Measurements from ENCODE around the gene TNFRSF13B. TPM values are rescaled to one million over a fixed set of nuclear protein-coding genes. Genes with fewer than 3 reads are reported as not detected.

Gene TNFRSF13B
- total and polyA plus RNA-seq, 10 of the 15 experiments (the other 5 are each of a cell fraction or from before 2014, with no cell fraction given) = 15.5 to 231 (median 119) TPM

- Histone ChIP-seq H3K4me1 (ENCODE audit: control insufficient read depth, insufficient read depth, low read length) (no peaks in the 10 kb centered on the region), H3K4me3 (no peak overlapping the region), H4K20me1 (ENCODE audit: control insufficient read depth, insufficient read depth) (no peaks in the 10 kb centered on the region), H3K9me3 (replicated peaks; ENCODE audit: control insufficient read depth, insufficient read depth, low read length) (no peaks in the 10 kb centered on the region), H3K79me2 (ENCODE audit: control insufficient read depth, insufficient read depth, low read length) (no peaks in the 10 kb centered on the region), H3K36me3 (ENCODE audit: control insufficient read depth in 2 of 2, insufficient read depth in 2 of 2, low read length in 1 of 2) (peaks cover 3 to 9% of the 10 kb centered on the region in 2 experiments; a peak in 3 of 4 replicates), H3K27ac (ENCODE audit: control insufficient read depth, insufficient read depth) (no peak overlapping the region), H3K27me3 (replicated peaks in 1 of 2; ENCODE audit: control insufficient read depth in 2 of 2, insufficient read depth in 2 of 2, low read length in 1 of 2) (no peaks in the 10 kb centered on the region), H3K9ac (ENCODE audit: control insufficient read depth, insufficient read depth, low read length) (no peak overlapping the region), H2AFZ (ENCODE audit: control insufficient read depth, low read depth, low read length) (no peak overlapping the region), H3K4me2 (ENCODE audit: control insufficient read depth, insufficient read depth) (no peak overlapping the region)
- FAIRE-seq (no peak), DNase-seq (ENCODE audit: low read depth, low spot score) (no peak), ATAC-seq (no peak)
- BruUV-seq (replicated peaks) = no TSS peak
- ChIA-PET POLR2A (no interaction called here), CTCF (interaction anchor here (0.6 to 1.4 kb wide), 2 partner anchors 9 to 48 kb away, joined by 3 to 4 read pairs; no protein-coding TSS in a partner anchor), SMC1A (ENCODE audit: uncharacterized antibody, unreplicated experiment) (no interaction called here), RAD21 (ENCODE audit: unreplicated experiment) (no interaction called here)
- 76% methylated on average over 7 of the region's 7 CpGs for WGBS (ENCODE audit: insufficient coverage, insufficient replicate concordance, low lambda C conversion rate, missing lambda C conversion rate)
- in situ Hi-C loops (cut with MboI) = no loop called here
- intact Hi-C loops (cut with micrococcal nuclease; ENCODE audit: unreplicated experiment) = no loop called here
- TF ChIP-seq SUZ12 (IDR thresholded peaks at IDR 0.05; ENCODE audit: unreplicated experiment) (no peak), NKRF (conservative IDR thresholded peaks at IDR 0.05) (no peak), HDGF (IDR thresholded peaks at IDR 0.05) (no peak)
Observed at GRCh38 chr17:16926061-16926511, 45.8 kb downstream of the TNFRSF13B start.

GRCh38 chr17:16925461-16926060 lies 46.4 kb downstream of the TNFRSF13B start:
- Histone ChIP-seq H3K27me3 (replicated peaks in 1 of 2; ENCODE audit: control insufficient read depth in 2 of 2, insufficient read depth in 2 of 2, low read length in 1 of 2) (no peaks in the 10 kb centered on the region), H3K79me2 (ENCODE audit: control insufficient read depth, insufficient read depth, low read length) (no peaks in the 10 kb centered on the region), H2AFZ (ENCODE audit: control insufficient read depth, low read depth, low read length) (no peak overlapping the region), H3K27ac (ENCODE audit: control insufficient read depth, insufficient read depth) (no peak overlapping the region), H3K36me3 (ENCODE audit: control insufficient read depth in 2 of 2, insufficient read depth in 2 of 2, low read length in 1 of 2) (peaks cover 3 to 7% of the 10 kb centered on the region in 2 experiments; a peak in 3 of 4 replicates), H3K4me1 (ENCODE audit: control insufficient read depth, insufficient read depth, low read length) (no peaks in the 10 kb centered on the region), H3K9me3 (replicated peaks; ENCODE audit: control insufficient read depth, insufficient read depth, low read length) (no peaks in the 10 kb centered on the region), H4K20me1 (ENCODE audit: control insufficient read depth, insufficient read depth) (no peaks in the 10 kb centered on the region), H3K4me2 (ENCODE audit: control insufficient read depth, insufficient read depth) (no peak overlapping the region), H3K4me3 (no peak overlapping the region), H3K9ac (ENCODE audit: control insufficient read depth, insufficient read depth, low read length) (no peak overlapping the region)
- SMC1A ChIA-PET (ENCODE audit: uncharacterized antibody, unreplicated experiment) = no interaction called here
- TF ChIP-seq RELA (IDR thresholded peaks at IDR 0.05; ENCODE audit: borderline replicate concordance, partially characterized antibody) (no peak), BCL3 (IDR thresholded peaks at IDR 0.05; ENCODE audit: borderline replicate concordance, insufficient read depth, low read depth, low read length, poor library complexity, severe bottlenecking) (no peak), PKNOX1 (IDR thresholded peaks at IDR 0.05) (no peak), TCF3 (IDR thresholded peaks at IDR 0.05; ENCODE audit: borderline replicate concordance, insufficient read depth, low read depth, low read length) (no peak), WRNIP1 (IDR thresholded peaks at IDR 0.05; ENCODE audit: borderline replicate concordance, low read depth, low read length) (no peak), EED (IDR thresholded peaks at IDR 0.05; ENCODE audit: low read depth) (no peak), SREBF1 (IDR thresholded peaks at IDR 0.05; ENCODE audit: low read length) (no peak), TARDBP (IDR thresholded peaks at IDR 0.05; ENCODE audit: borderline replicate concordance) (no peak), NFXL1 (IDR thresholded peaks at IDR 0.05; ENCODE audit: borderline replicate concordance) (no peak), KDM1A (IDR thresholded peaks at IDR 0.05; ENCODE audit: borderline replicate concordance) (no peak)
- ATAC-seq (no peak), FAIRE-seq (no peak), DNase-seq (ENCODE audit: low read depth, low spot score) (no peak)
- RAD21 ChIA-PET (ENCODE audit: unreplicated experiment) = no interaction called here
- 97% methylated on average over 15 of the region's 15 CpGs for WGBS (ENCODE audit: insufficient coverage, insufficient replicate concordance, low lambda C conversion rate, missing lambda C conversion rate)
- in situ Hi-C loops (cut with MboI) (no loop called here), intact Hi-C loops (cut with micrococcal nuclease; ENCODE audit: unreplicated experiment) (no loop called here)
- POLR2A ChIA-PET = no interaction called here
- no TSS peak for BruUV-seq (replicated peaks)
- CTCF ChIA-PET = interaction anchor here (1.4 kb wide), 1 partner anchor 9 kb away, joined by 4 read pairs; no protein-coding TSS in a partner anchor
